ENCODE results near the gene MMP3.
"Not testable (repeated sequence)": the region's sequence is repeated elsewhere in the genome, so short reads cannot be mapped to it uniquely, and the experiment has no call there.

Gene MMP3

GRCh38 chr11:102843489-102843888 lies at the start of gene MMP3:
Gene MMP3 (minus strand): TSS chr11:102843609. CDS start chr11:102843546, 63 bp downstream.
- no peak for DNase-seq

GRCh38 chr11:102891736-102892135 lies 48.3 kb upstream of the MMP3 start:
- DNase-seq, result no peak

GRCh38 chr11:102886999-102887398 lies 43.6 kb upstream of the MMP3 start:
- DNase-seq, result no peak

- DNase-seq, result no peak
Measured at GRCh38 chr11:102883141-102883540, 39.7 kb upstream of the MMP3 start.

GRCh38 chr11:102882389-102883024 lies 39.1 kb upstream of the MMP3 start:
- no peak for DNase-seq

- DNase-seq, result no peak
Measured at GRCh38 chr11:102879801-102880200, 36.4 kb upstream of the MMP3 start.

- DNase-seq, result no peak
Measured at GRCh38 chr11:102878595-102878994, 35.2 kb upstream of the MMP3 start.

- no peak for DNase-seq
Measured at GRCh38 chr11:102874852-102875251, 31.4 kb upstream of the MMP3 start, which contains the start of gene MMP12. Gene MMP12 (minus strand): TSS chr11:102874982. CDS start chr11:102874937, 45 bp downstream.

- DNase-seq, result not testable (repeated sequence)
Measured at GRCh38 chr11:102869354-102869964, 26.1 kb upstream of the MMP3 start.

- no peak for DNase-seq
Measured at GRCh38 chr11:102868339-102868738, 24.9 kb upstream of the MMP3 start.

- no peak for DNase-seq
Measured at GRCh38 chr11:102864724-102865123, 21.3 kb upstream of the MMP3 start.

- no peak for DNase-seq
Measured at GRCh38 chr11:102853956-102854355, 10.5 kb upstream of the MMP3 start.

GRCh38 chr11:102853055-102853454 lies 9.6 kb upstream of the MMP3 start:
- no peak for DNase-seq

- no peak for DNase-seq
Measured at GRCh38 chr11:102850973-102851745, 7.8 kb upstream of the MMP3 start.

- DNase-seq, result no peak
Measured at GRCh38 chr11:102849311-102849710, 5.9 kb upstream of the MMP3 start.

GRCh38 chr11:102846292-102846691 lies 2.9 kb upstream of the MMP3 start:
- no peak for DNase-seq

GRCh38 chr11:102842930-102843329 lies 479 bp downstream of the MMP3 start:
- no peak for DNase-seq

- DNase-seq, result no peak
Measured at GRCh38 chr11:102840018-102840417, 3.4 kb downstream of the MMP3 start.

- DNase-seq, result no peak
Measured at GRCh38 chr11:102837646-102838045, 5.8 kb downstream of the MMP3 start.

- DNase-seq, result no peak
Measured at GRCh38 chr11:102837156-102837555, 6.3 kb downstream of the MMP3 start.

GRCh38 chr11:102836290-102836875 lies 7.0 kb downstream of the MMP3 start:
- DNase-seq, result no peak

- DNase-seq, result no peak
Measured at GRCh38 chr11:102833731-102834130, 9.7 kb downstream of the MMP3 start.

- no peak for DNase-seq
Measured at GRCh38 chr11:102832612-102833011, 10.8 kb downstream of the MMP3 start.

Data from DMS 273 treated with DMSO at 0.1 percent for 48 hours (cell line).